NCI-H1694 (cell line): Measurements from ENCODE around the gene GRM2.

Experiments
- DNase-seq: peaks from one replicate; lab custom pipeline; 2025; lab: John Stamatoyannopoulos, UW

Gene GRM2

GRCh38 chr3:51706788-51707731, at the start of gene GRM2:
Gene GRM2 (plus strand): TSS chr3:51707068. CDS start chr3:51708984, 1,916 bp downstream.
- no peak for DNase-seq

- no peak for DNase-seq
Observed at GRCh38 chr3:51657234-51657633, 49.6 kb upstream of the GRM2 start.

- no peak for DNase-seq
Observed at GRCh38 chr3:51659942-51660341, 46.9 kb upstream of the GRM2 start.

GRCh38 chr3:51662456-51662855, 44.4 kb upstream of the GRM2 start:
- no peak for DNase-seq

GRCh38 chr3:51668756-51669155, 38.1 kb upstream of the GRM2 start:
- no peak for DNase-seq

- peak; percentile 56 for DNase-seq
Observed at GRCh38 chr3:51669241-51670052, 37.4 kb upstream of the GRM2 start.

- DNase-seq, result no peak
Observed at GRCh38 chr3:51670053-51670822, 36.6 kb upstream of the GRM2 start.

GRCh38 chr3:51670823-51671733, 35.8 kb upstream of the GRM2 start, which contains the start of gene TEX264:
Gene TEX264 (plus strand): TSS chr3:51671252. CDS start chr3:51674305, 3,053 bp downstream.
- peak; percentile 8 for DNase-seq

- DNase-seq, result no peak
Observed at GRCh38 chr3:51671734-51672475, 35.0 kb upstream of the GRM2 start.

- no peak for DNase-seq
Observed at GRCh38 chr3:51673181-51673801, 33.6 kb upstream of the GRM2 start.

- no peak for DNase-seq
Observed at GRCh38 chr3:51673802-51674654, 32.8 kb upstream of the GRM2 start.

- DNase-seq, result no peak
Observed at GRCh38 chr3:51675201-51675611, 31.7 kb upstream of the GRM2 start.

GRCh38 chr3:51676102-51676640, 30.7 kb upstream of the GRM2 start:
- no peak for DNase-seq

- DNase-seq, result no peak
Observed at GRCh38 chr3:51677358-51677757, 29.5 kb upstream of the GRM2 start.

GRCh38 chr3:51678186-51678585, 28.7 kb upstream of the GRM2 start:
- DNase-seq, result no peak

GRCh38 chr3:51678641-51679040, 28.2 kb upstream of the GRM2 start:
- no peak for DNase-seq

- DNase-seq, result no peak
Observed at GRCh38 chr3:51679318-51679717, 27.6 kb upstream of the GRM2 start.

GRCh38 chr3:51679777-51680176, 27.1 kb upstream of the GRM2 start:
- no peak for DNase-seq
